SK-N-MC (cell line): Measurements from ENCODE around the gene AUTS2.

Experiments used
- EZH2 ChIP-seq: fragments of 200-600 bp; sonication (generic); IDR thresholded peaks from one replicate; pipeline ENCODE4 v1.6.1; 2017; ENCODE audit warnings: antibody characterized with exemption
- FOXP2 ChIP-seq: optimal IDR thresholded peaks from 2 replicates; pipeline ENCODE3; 2011; ENCODE audit warnings: mild to moderate bottlenecking, moderate library complexity; ENCODE audit not compliant: insufficient read depth; ENCODE audit errors: extremely low read length, control extremely low read depth
- POLR2AphosphoS5 ChIP-seq: IDR thresholded peaks from 2 replicates; pipeline ENCODE4 v1.6.1; 2012; ENCODE audit warnings: mild to moderate bottlenecking, low read depth, low read length, borderline replicate concordance

GRCh38 chr7:69749994-69750393 is 151.7 kb downstream of the AUTS2 start:
- TF ChIP-seq POLR2AphosphoS5, result no peak
- TF ChIP-seq EZH2, result no peak
- no peak for TF ChIP-seq FOXP2
